ENCODE data around the gene TLE5.
"Not testable (repeated sequence)": the region's sequence is repeated elsewhere in the genome, so short reads cannot be mapped to it uniquely, and the experiment has no call there.

The TLE5 gene

DNA sequence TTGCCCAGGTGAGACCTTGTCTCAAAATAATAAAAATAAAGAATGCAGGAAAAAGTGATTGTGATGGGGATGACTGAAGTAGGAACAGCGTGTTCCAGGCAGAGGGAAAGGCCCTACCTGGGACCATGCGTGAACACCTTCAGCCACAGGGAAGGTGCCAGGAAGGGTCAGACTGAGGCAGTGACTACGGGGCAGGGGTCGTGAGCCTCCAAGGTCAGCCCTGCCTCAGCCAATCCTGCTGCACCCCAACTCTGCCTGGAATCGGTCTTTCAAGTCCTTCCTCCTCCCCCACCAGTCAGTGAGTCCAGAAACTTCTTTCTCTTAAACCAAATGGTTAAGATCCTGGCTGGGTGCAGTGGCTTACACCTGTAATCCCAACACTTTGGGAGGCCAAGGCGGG, 17.1 kb downstream of the TLE5 start:
- 87 to 88% methylated on average over 6 of the region's 6 CpGs for WGBS, 2 experiments
- no peak overlapping the region for H3K4me3 ChIP-seq (ENCODE audit: insufficient read depth, low read depth, low read length)
- H3K4me1 ChIP-seq (ENCODE audit: control insufficient read depth, insufficient read depth, low read length) = peaks cover 8% of the 10 kb centered on the region
- H3K9me3 ChIP-seq (ENCODE audit: control insufficient read depth, low read length) = no peaks in the 10 kb centered on the region
- peaks cover 61% of the 10 kb centered on the region for H3K27me3 ChIP-seq (ENCODE audit: control insufficient read depth, insufficient read depth, low read length, poor library complexity, severe bottlenecking)
- H3K27ac ChIP-seq (ENCODE audit: insufficient read depth, low read depth, low read length, poor library complexity, severe bottlenecking) = no peak overlapping the region
- H3K36me3 ChIP-seq (ENCODE audit: control insufficient read depth, insufficient read depth, low read length) = no peaks in the 10 kb centered on the region

DNA sequence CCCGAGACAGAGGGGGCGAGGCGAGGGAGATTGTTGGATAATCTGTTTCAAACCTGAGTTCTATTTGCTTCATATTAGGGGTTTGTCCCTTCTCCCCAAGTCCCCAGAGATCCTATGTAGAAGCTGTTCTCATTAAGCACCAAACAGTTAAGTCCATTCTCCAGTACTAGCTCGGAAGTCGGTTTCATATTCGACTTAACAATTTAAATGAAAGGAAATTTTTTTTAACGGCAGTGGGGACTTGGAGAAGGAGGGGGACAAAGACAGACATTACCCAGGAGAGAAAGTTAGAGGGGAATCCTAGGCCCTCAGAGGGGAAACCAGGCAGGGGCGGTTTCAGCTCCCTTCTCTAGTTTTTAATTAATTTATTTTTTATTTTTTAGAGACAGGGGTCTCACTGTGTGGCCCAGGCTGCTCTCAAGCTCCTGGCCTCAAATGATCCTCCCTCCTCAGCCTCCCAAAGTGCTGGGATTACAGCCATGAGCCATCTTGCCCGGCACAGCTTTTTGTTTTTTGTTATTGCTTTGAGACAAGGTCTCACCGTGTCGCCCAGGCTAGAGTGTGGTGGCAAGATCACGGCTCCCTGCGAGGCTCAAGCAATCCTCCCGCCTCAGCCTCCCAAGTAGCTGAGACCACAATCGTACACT, 19.6 kb downstream of the TLE5 start:
- Histone ChIP-seq H3K4me3 (ENCODE audit: insufficient read depth, low read depth, low read length) (no peak overlapping the region), H3K27me3 (ENCODE audit: control insufficient read depth, insufficient read depth, low read length, poor library complexity, severe bottlenecking) (peaks cover 68% of the 10 kb centered on the region), H3K9me3 (ENCODE audit: control insufficient read depth, low read length) (no peaks in the 10 kb centered on the region), H3K36me3 (ENCODE audit: control insufficient read depth, insufficient read depth, low read length) (no peaks in the 10 kb centered on the region), H3K27ac (ENCODE audit: insufficient read depth, low read depth, low read length, poor library complexity, severe bottlenecking) (no peak overlapping the region), H3K4me1 (ENCODE audit: control insufficient read depth, insufficient read depth, low read length) (peaks cover 8% of the 10 kb centered on the region)
- WGBS, 2 experiments = 57 to 60% methylated on average over 14 of the region's 15 CpGs

DNA sequence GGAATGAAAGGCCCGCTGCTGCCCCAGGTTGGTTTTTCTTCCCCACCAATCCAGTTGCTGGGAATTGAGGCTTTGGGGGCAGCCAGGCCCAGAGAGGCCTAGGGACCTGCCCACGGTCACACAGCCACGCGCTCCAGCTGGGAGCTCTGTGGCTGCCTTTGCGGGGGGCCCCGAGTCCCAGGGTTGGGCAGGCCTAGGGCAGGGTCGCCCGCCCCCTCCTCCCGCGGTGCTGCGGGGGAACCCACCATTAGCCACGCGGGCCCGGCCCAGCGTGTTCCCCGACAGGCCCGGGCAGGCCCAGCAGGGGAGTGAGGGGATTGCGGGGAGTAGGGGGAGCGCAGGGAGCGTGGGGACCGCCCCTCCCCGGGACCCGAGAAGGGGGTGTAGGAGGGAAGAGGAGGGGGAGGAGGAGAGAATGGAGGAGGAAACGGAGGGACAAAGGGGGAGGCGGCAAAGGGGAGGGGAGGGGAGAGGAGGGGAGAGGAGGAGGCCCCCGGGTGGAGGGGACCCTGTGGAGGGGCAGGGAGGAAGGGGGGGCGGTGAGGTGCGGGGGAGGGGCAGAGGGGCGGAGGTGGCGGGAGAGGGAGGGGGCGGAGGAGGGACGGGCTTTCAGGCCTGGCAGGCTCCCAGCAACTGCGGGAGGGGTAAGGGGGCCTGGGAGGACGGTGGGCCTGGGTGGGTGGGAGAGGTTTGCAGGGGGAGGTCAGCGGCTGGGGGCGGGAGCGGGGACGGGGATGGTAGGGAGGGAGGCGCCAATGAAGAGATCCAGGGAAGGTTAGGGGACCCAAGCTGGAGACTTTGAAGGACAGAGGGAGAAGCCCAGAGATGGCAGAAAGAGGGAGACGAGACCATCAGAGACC, 20.3 kb downstream of the TLE5 start:
- Histone ChIP-seq H3K9me3 (ENCODE audit: control insufficient read depth, low read length) (no peaks in the 10 kb centered on the region), H3K4me3 (ENCODE audit: insufficient read depth, low read depth, low read length) (no peak overlapping the region), H3K36me3 (ENCODE audit: control insufficient read depth, insufficient read depth, low read length) (no peaks in the 10 kb centered on the region), H3K27me3 (ENCODE audit: control insufficient read depth, insufficient read depth, low read length, poor library complexity, severe bottlenecking) (peaks cover 69% of the 10 kb centered on the region), H3K27ac (ENCODE audit: insufficient read depth, low read depth, low read length, poor library complexity, severe bottlenecking) (no peak overlapping the region), H3K4me1 (ENCODE audit: control insufficient read depth, insufficient read depth, low read length) (peaks cover 8% of the 10 kb centered on the region)
- WGBS, 2 experiments = 4 to 5% methylated on average over 36 to 40 of the region's 40 CpGs

DNA sequence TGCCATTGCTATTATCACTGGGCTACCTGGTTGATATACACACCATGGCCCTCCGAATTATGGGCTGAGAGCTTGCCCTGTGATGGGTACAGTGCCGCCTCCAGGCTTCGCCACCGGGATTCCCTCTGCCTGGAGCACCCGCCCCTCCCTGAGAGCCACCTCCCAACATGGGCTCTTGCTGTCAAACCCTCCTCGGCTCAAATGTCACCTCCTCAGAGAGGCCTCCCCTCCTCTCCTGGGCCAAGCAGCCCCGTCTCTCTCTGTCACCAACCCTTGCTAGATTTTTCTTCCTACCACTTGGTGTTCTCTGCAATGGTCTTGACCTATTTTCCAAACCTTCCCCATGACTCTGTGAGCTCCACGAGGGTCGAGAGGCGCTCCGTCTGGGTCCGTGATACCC, 21.0 kb downstream of the TLE5 start:
- WGBS, 2 experiments = 25 to 30% methylated on average over 12 of the region's 12 CpGs
- peaks cover 71% of the 10 kb centered on the region for H3K27me3 ChIP-seq (ENCODE audit: control insufficient read depth, insufficient read depth, low read length, poor library complexity, severe bottlenecking)
- H3K9me3 ChIP-seq (ENCODE audit: control insufficient read depth, low read length) = no peaks in the 10 kb centered on the region
- no peak overlapping the region for H3K4me3 ChIP-seq (ENCODE audit: insufficient read depth, low read depth, low read length)
- H3K36me3 ChIP-seq (ENCODE audit: control insufficient read depth, insufficient read depth, low read length) = no peaks in the 10 kb centered on the region
- no peak overlapping the region for H3K27ac ChIP-seq (ENCODE audit: insufficient read depth, low read depth, low read length, poor library complexity, severe bottlenecking)
- peaks cover 8% of the 10 kb centered on the region for H3K4me1 ChIP-seq (ENCODE audit: control insufficient read depth, insufficient read depth, low read length)

DNA sequence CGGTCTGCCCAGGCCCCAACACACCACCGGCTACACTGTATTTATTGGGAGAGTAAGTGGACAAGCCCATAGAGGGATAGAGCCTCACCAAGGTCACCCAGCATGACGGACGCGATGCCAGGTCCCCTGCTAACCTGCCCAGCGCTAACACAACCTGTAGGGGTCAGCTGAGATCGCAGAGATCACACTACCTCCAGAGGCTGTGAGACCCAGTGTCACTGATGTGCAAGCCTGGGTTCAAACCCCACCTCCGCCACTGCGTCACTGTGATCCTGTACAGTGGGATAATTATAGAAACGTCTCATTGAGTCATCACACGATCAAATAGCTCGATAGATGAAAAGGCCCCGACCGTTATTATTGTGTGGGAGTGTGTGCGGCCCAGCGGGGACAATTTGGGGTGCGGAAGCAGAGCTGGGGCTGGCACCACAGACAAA, 22.6 kb downstream of the TLE5 start:
- no peak overlapping the region for H3K27ac ChIP-seq (ENCODE audit: insufficient read depth, low read depth, low read length, poor library complexity, severe bottlenecking)
- no peak overlapping the region for H3K4me3 ChIP-seq (ENCODE audit: insufficient read depth, low read depth, low read length)
- H3K4me1 ChIP-seq (ENCODE audit: control insufficient read depth, insufficient read depth, low read length) = peaks cover 15% of the 10 kb centered on the region
- no peaks in the 10 kb centered on the region for H3K9me3 ChIP-seq (ENCODE audit: control insufficient read depth, low read length)
- no peaks in the 10 kb centered on the region for H3K36me3 ChIP-seq (ENCODE audit: control insufficient read depth, insufficient read depth, low read length)
- 83 to 86% methylated on average over 17 of the region's 17 CpGs for WGBS, 2 experiments
- peaks cover 65% of the 10 kb centered on the region for H3K27me3 ChIP-seq (ENCODE audit: control insufficient read depth, insufficient read depth, low read length, poor library complexity, severe bottlenecking)

DNA sequence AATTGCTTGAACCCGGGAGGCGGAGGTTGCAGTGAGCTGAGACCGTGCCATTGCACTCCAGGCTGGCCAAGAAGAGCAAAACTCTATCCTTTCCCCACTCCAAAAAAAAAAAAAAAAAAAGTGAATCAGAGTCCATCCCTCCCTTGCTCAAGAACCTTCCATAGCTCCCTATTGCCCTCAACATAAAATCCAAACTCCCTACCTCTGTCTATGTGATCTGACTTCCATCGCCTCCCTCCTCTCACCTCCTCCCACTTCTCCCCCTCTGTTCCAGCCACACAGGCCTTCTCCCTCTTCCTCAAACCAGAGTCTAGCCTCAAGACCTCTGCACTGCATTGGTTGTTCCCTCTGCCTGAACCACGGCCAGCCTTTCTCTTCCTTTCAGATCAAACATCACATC, 23.2 kb downstream of the TLE5 start:
- WGBS, 2 experiments = 90 to 91% methylated on average over 5 of the region's 5 CpGs
- peaks cover 21% of the 10 kb centered on the region for H3K4me1 ChIP-seq (ENCODE audit: control insufficient read depth, insufficient read depth, low read length)
- H3K9me3 ChIP-seq (ENCODE audit: control insufficient read depth, low read length) = no peaks in the 10 kb centered on the region

DNA sequence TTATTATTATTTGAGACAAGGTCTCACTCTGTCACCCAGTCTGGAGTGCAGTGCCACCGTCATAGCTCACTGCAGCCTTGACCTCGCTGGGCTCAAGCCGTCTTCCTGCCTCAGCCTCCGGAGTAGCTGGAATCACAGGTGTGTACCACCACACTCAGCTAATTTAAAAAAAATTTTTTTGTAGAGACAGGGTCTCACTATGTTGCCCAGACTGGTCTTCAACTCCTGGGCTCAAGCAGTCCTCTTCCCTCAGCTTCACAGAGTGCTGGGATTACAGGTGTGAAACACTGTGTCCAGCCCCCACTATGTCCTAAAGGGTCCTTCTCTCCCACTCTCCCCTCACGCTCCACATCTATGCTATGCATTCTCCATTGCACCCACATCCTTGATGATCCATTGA, 24.1 kb downstream of the TLE5 start:
- Histone ChIP-seq H3K36me3 (ENCODE audit: control insufficient read depth, insufficient read depth, low read length) (no peaks in the 10 kb centered on the region), H3K27me3 (ENCODE audit: control insufficient read depth, insufficient read depth, low read length, poor library complexity, severe bottlenecking) (peaks cover 75% of the 10 kb centered on the region), H3K27ac (ENCODE audit: insufficient read depth, low read depth, low read length, poor library complexity, severe bottlenecking) (no peak overlapping the region), H3K4me3 (ENCODE audit: insufficient read depth, low read depth, low read length) (no peak overlapping the region), H3K4me1 (ENCODE audit: control insufficient read depth, insufficient read depth, low read length) (peaks cover 24% of the 10 kb centered on the region), H3K9me3 (ENCODE audit: control insufficient read depth, low read length) (no peaks in the 10 kb centered on the region)
- 84 to 87% methylated on average over 5 of the region's 5 CpGs for WGBS, 2 experiments

More for the DNA sequence above, 23.2 kb downstream of the TLE5 start:
- Histone ChIP-seq H3K27me3 (ENCODE audit: control insufficient read depth, insufficient read depth, low read length, poor library complexity, severe bottlenecking) (peaks cover 67% of the 10 kb centered on the region), H3K27ac (ENCODE audit: insufficient read depth, low read depth, low read length, poor library complexity, severe bottlenecking) (no peak overlapping the region), H3K4me3 (ENCODE audit: insufficient read depth, low read depth, low read length) (no peak overlapping the region), H3K36me3 (ENCODE audit: control insufficient read depth, insufficient read depth, low read length) (no peaks in the 10 kb centered on the region)

DNA sequence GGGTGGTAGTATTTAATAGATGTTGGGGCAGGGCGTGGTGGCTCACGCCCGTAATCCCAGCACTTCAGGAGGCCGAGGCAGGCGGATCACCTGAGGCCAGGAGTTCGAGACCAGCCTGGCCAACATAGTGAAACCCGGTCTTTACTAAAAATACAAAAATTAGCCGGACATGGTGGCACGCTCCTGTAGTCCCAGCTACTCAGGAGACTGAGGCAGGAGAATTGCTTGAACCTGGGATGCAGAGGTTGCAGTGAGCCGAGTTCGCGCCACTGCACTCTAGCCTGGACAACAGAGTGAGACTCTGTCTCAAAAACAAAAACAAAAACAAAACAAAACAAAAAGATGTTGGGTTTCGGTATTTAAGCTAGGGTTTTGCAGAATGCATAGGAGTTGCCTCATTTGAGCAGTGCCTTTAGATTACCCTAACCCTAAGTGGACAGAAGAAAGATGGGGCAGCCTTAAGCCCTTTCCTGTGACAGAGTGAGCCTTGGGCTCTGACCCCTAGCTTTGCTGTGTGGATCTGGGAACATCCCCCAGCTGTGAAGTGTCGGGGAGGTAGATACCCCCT, 25.2 kb downstream of the TLE5 start:
- peaks cover 24% of the 10 kb centered on the region for H3K4me1 ChIP-seq (ENCODE audit: control insufficient read depth, insufficient read depth, low read length)
- WGBS, 2 experiments = 53 to 54% methylated on average over 14 of the region's 14 CpGs
- not testable (repeated sequence) for H3K36me3 ChIP-seq (ENCODE audit: control insufficient read depth, insufficient read depth, low read length); H3K4me3 ChIP-seq (ENCODE audit: insufficient read depth, low read depth, low read length); H3K9me3 ChIP-seq (ENCODE audit: control insufficient read depth, low read length); H3K27ac ChIP-seq (ENCODE audit: insufficient read depth, low read depth, low read length, poor library complexity, severe bottlenecking)
- peaks cover 79% of the 10 kb centered on the region for H3K27me3 ChIP-seq (ENCODE audit: control insufficient read depth, insufficient read depth, low read length, poor library complexity, severe bottlenecking)

DNA sequence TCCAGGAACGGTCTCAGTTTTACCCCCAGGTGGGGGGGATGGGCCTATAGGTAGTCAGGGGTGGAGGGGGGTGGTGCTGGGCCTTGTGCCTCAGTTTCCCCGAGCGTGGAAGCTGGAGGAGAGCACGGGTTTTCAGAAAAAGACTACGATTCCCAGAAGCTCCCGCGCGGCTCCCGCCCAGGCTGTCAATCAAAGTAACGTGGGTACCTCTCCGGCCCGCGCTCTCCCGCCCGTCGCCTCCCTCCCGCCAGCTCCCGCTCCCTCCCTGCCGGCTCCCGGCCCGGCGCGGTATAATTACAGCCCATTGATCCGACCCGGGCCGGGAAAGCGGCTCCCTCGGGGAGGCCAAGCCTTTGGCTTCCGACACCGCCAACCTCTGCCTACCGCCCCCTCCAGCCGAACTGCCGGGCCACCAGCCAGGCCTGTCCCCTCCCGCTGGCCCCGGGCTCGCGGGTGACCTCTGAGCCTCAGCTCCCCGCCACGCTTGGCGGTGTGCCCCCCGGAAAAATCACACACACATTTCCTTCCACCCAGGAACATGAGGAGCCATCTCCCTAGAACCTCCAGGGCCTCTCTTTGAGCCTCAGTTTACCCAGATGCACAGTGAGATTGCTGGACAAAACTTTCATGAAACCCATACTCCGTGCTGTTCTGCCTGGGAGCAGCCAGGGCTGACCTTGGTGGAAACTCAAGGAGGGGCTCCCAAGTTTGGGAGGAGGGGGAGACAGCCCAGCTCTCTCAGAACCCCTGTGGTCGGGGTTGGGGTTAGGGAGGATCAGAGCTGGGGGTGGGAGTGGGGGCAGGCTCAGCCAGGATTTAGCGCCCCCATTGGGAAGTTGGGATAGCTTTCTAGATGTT, 25.9 kb downstream of the TLE5 start:
- 0% methylated on average over 44 of the region's 44 CpGs for WGBS, 2 experiments
- peak overlapping the region; percentile 72 for H3K27ac ChIP-seq (ENCODE audit: insufficient read depth, low read depth, low read length, poor library complexity, severe bottlenecking)
- no peaks in the 10 kb centered on the region for H3K36me3 ChIP-seq (ENCODE audit: control insufficient read depth, insufficient read depth, low read length)
- peaks cover 18% of the 10 kb centered on the region for H3K4me1 ChIP-seq (ENCODE audit: control insufficient read depth, insufficient read depth, low read length)
- peaks cover 79% of the 10 kb centered on the region for H3K27me3 ChIP-seq (ENCODE audit: control insufficient read depth, insufficient read depth, low read length, poor library complexity, severe bottlenecking)
- no peaks in the 10 kb centered on the region for H3K9me3 ChIP-seq (ENCODE audit: control insufficient read depth, low read length)
- H3K4me3 ChIP-seq (ENCODE audit: insufficient read depth, low read depth, low read length) = peak overlapping the region; percentile 50

Measured in ectodermal cell (in vitro differentiated cells).